ENCODE results near the gene CTSZ. TPM values are rescaled to one million over a fixed set of nuclear protein-coding genes. Genes with fewer than 3 reads are reported as not detected.

CTSZ gene
- polyA plus RNA-seq (2013, experiment 1 of 4), result 56.8 TPM
- polyA plus RNA-seq (2013, experiment 2 of 4), result 58.4 TPM
- 47.6 TPM for polyA plus RNA-seq (2013, experiment 3 of 4)
- polyA plus RNA-seq (2013, experiment 4 of 4), result 60.2 TPM

GRCh38 chr20:59006864-59007664 is at the start of gene CTSZ:
CTSZ (minus strand) TSS chr20:59007254; CDS start chr20:59007128, 126 bp downstream.
- H3K4me3 ChIP-seq (ENCODE audit: insufficient read depth, low read depth, low read length), result peak within 1 kb of the TSS; percentile 59
- 7 to 9% methylated on average over 82 of the region's 82 CpGs for WGBS, 2 experiments
- no peaks in the 10 kb centered on the region for H3K36me3 ChIP-seq (ENCODE audit: control insufficient read depth, insufficient read depth, low read length)
- no peaks in the 10 kb centered on the region for H3K9me3 ChIP-seq (ENCODE audit: control insufficient read depth, low read length)
- no peak within 1 kb of the TSS for H3K27ac ChIP-seq (ENCODE audit: insufficient read depth, low read depth, low read length, poor library complexity, severe bottlenecking)
- H3K4me1 ChIP-seq (ENCODE audit: control insufficient read depth, insufficient read depth, low read length), result peaks cover 10% of the 10 kb centered on the region
- peaks cover 10% of the 10 kb centered on the region for H3K27me3 ChIP-seq (ENCODE audit: control insufficient read depth, insufficient read depth, low read length, poor library complexity, severe bottlenecking)

GRCh38 chr20:59055302-59055701 is 48.2 kb upstream of the CTSZ start:
- H3K36me3 ChIP-seq (ENCODE audit: control insufficient read depth, insufficient read depth, low read length), result no peaks in the 10 kb centered on the region
- H3K27me3 ChIP-seq (ENCODE audit: control insufficient read depth, insufficient read depth, low read length, poor library complexity, severe bottlenecking), result no peaks in the 10 kb centered on the region
- H3K4me3 ChIP-seq (ENCODE audit: insufficient read depth, low read depth, low read length), result no peak overlapping the region
- H3K4me1 ChIP-seq (ENCODE audit: control insufficient read depth, insufficient read depth, low read length), result no peaks in the 10 kb centered on the region
- no peaks in the 10 kb centered on the region for H3K9me3 ChIP-seq (ENCODE audit: control insufficient read depth, low read length)
- H3K27ac ChIP-seq (ENCODE audit: insufficient read depth, low read depth, low read length, poor library complexity, severe bottlenecking), result no peak overlapping the region
- 94 to 97% methylated on average over 7 of the region's 7 CpGs for WGBS, 2 experiments

GRCh38 chr20:59051666-59052185 is 44.7 kb upstream of the CTSZ start:
- WGBS, 2 experiments, result 86 to 93% methylated on average over 6 of the region's 6 CpGs
- Histone ChIP-seq H3K4me1 (ENCODE audit: control insufficient read depth, insufficient read depth, low read length) (no peaks in the 10 kb centered on the region), H3K4me3 (ENCODE audit: insufficient read depth, low read depth, low read length) (no peak overlapping the region), H3K27ac (ENCODE audit: insufficient read depth, low read depth, low read length, poor library complexity, severe bottlenecking) (no peak overlapping the region), H3K27me3 (ENCODE audit: control insufficient read depth, insufficient read depth, low read length, poor library complexity, severe bottlenecking) (no peaks in the 10 kb centered on the region), H3K9me3 (ENCODE audit: control insufficient read depth, low read length) (no peaks in the 10 kb centered on the region), H3K36me3 (ENCODE audit: control insufficient read depth, insufficient read depth, low read length) (no peaks in the 10 kb centered on the region)

- H3K36me3 ChIP-seq (ENCODE audit: control insufficient read depth, insufficient read depth, low read length), result no peaks in the 10 kb centered on the region
- no peak overlapping the region for H3K4me3 ChIP-seq (ENCODE audit: insufficient read depth, low read depth, low read length)
- no peaks in the 10 kb centered on the region for H3K27me3 ChIP-seq (ENCODE audit: control insufficient read depth, insufficient read depth, low read length, poor library complexity, severe bottlenecking)
- H3K9me3 ChIP-seq (ENCODE audit: control insufficient read depth, low read length), result no peaks in the 10 kb centered on the region
- H3K27ac ChIP-seq (ENCODE audit: insufficient read depth, low read depth, low read length, poor library complexity, severe bottlenecking), result no peak overlapping the region
- no peaks in the 10 kb centered on the region for H3K4me1 ChIP-seq (ENCODE audit: control insufficient read depth, insufficient read depth, low read length)
- 94 to 100% methylated on average over 1 of the region's 1 CpG for WGBS, 2 experiments
Measured at GRCh38 chr20:59050437-59050836, 43.4 kb upstream of the CTSZ start.

GRCh38 chr20:59048681-59049030 is 41.6 kb upstream of the CTSZ start:
- H3K36me3 ChIP-seq (ENCODE audit: control insufficient read depth, insufficient read depth, low read length), result no peaks in the 10 kb centered on the region
- no peaks in the 10 kb centered on the region for H3K4me1 ChIP-seq (ENCODE audit: control insufficient read depth, insufficient read depth, low read length)
- H3K27ac ChIP-seq (ENCODE audit: insufficient read depth, low read depth, low read length, poor library complexity, severe bottlenecking), result no peak overlapping the region
- WGBS, 2 experiments, result 87 to 88% methylated on average over 2 of the region's 2 CpGs
- no peaks in the 10 kb centered on the region for H3K9me3 ChIP-seq (ENCODE audit: control insufficient read depth, low read length)
- H3K4me3 ChIP-seq (ENCODE audit: insufficient read depth, low read depth, low read length), result no peak overlapping the region
- H3K27me3 ChIP-seq (ENCODE audit: control insufficient read depth, insufficient read depth, low read length, poor library complexity, severe bottlenecking), result no peaks in the 10 kb centered on the region

- Histone ChIP-seq H3K9me3 (ENCODE audit: control insufficient read depth, low read length) (no peaks in the 10 kb centered on the region), H3K27ac (ENCODE audit: insufficient read depth, low read depth, low read length, poor library complexity, severe bottlenecking) (no peak overlapping the region), H3K4me3 (ENCODE audit: insufficient read depth, low read depth, low read length) (no peak overlapping the region), H3K4me1 (ENCODE audit: control insufficient read depth, insufficient read depth, low read length) (no peaks in the 10 kb centered on the region), H3K27me3 (ENCODE audit: control insufficient read depth, insufficient read depth, low read length, poor library complexity, severe bottlenecking) (no peaks in the 10 kb centered on the region), H3K36me3 (ENCODE audit: control insufficient read depth, insufficient read depth, low read length) (no peaks in the 10 kb centered on the region)
- WGBS, 2 experiments, result 92 to 94% methylated on average over 5 of the region's 5 CpGs
Measured at GRCh38 chr20:59047938-59048680, 41.1 kb upstream of the CTSZ start.

GRCh38 chr20:59046862-59047261 is 39.8 kb upstream of the CTSZ start:
- Histone ChIP-seq H3K27me3 (ENCODE audit: control insufficient read depth, insufficient read depth, low read length, poor library complexity, severe bottlenecking) (no peaks in the 10 kb centered on the region), H3K9me3 (ENCODE audit: control insufficient read depth, low read length) (no peaks in the 10 kb centered on the region), H3K4me1 (ENCODE audit: control insufficient read depth, insufficient read depth, low read length) (no peaks in the 10 kb centered on the region), H3K27ac (ENCODE audit: insufficient read depth, low read depth, low read length, poor library complexity, severe bottlenecking) (no peak overlapping the region), H3K4me3 (ENCODE audit: insufficient read depth, low read depth, low read length) (no peak overlapping the region), H3K36me3 (ENCODE audit: control insufficient read depth, insufficient read depth, low read length) (no peaks in the 10 kb centered on the region)
- 90 to 91% methylated on average over 3 of the region's 3 CpGs for WGBS, 2 experiments

- H3K27me3 ChIP-seq (ENCODE audit: control insufficient read depth, insufficient read depth, low read length, poor library complexity, severe bottlenecking), result no peaks in the 10 kb centered on the region
- H3K9me3 ChIP-seq (ENCODE audit: control insufficient read depth, low read length), result no peaks in the 10 kb centered on the region
- no peaks in the 10 kb centered on the region for H3K36me3 ChIP-seq (ENCODE audit: control insufficient read depth, insufficient read depth, low read length)
- 84 to 89% methylated on average over 3 of the region's 3 CpGs for WGBS, 2 experiments
- H3K27ac ChIP-seq (ENCODE audit: insufficient read depth, low read depth, low read length, poor library complexity, severe bottlenecking), result no peak overlapping the region
- H3K4me3 ChIP-seq (ENCODE audit: insufficient read depth, low read depth, low read length), result no peak overlapping the region
- H3K4me1 ChIP-seq (ENCODE audit: control insufficient read depth, insufficient read depth, low read length), result no peaks in the 10 kb centered on the region
Measured at GRCh38 chr20:59044796-59045195, 37.7 kb upstream of the CTSZ start.

- no peak overlapping the region for H3K4me3 ChIP-seq (ENCODE audit: insufficient read depth, low read depth, low read length)
- no peaks in the 10 kb centered on the region for H3K4me1 ChIP-seq (ENCODE audit: control insufficient read depth, insufficient read depth, low read length)
- H3K36me3 ChIP-seq (ENCODE audit: control insufficient read depth, insufficient read depth, low read length), result no peaks in the 10 kb centered on the region
- no peak overlapping the region for H3K27ac ChIP-seq (ENCODE audit: insufficient read depth, low read depth, low read length, poor library complexity, severe bottlenecking)
- H3K27me3 ChIP-seq (ENCODE audit: control insufficient read depth, insufficient read depth, low read length, poor library complexity, severe bottlenecking), result no peaks in the 10 kb centered on the region
- 85 to 94% methylated on average over 2 of the region's 3 CpGs for WGBS, 2 experiments
- H3K9me3 ChIP-seq (ENCODE audit: control insufficient read depth, low read length), result no peaks in the 10 kb centered on the region
Measured at GRCh38 chr20:59044295-59044694, 37.2 kb upstream of the CTSZ start.

- no peak overlapping the region for H3K27ac ChIP-seq (ENCODE audit: insufficient read depth, low read depth, low read length, poor library complexity, severe bottlenecking)
- no peaks in the 10 kb centered on the region for H3K4me1 ChIP-seq (ENCODE audit: control insufficient read depth, insufficient read depth, low read length)
Measured at GRCh38 chr20:59043698-59044097, 36.6 kb upstream of the CTSZ start.

More at GRCh38 chr20:59043698-59044097, 36.6 kb upstream of the CTSZ start:
- Histone ChIP-seq H3K36me3 (ENCODE audit: control insufficient read depth, insufficient read depth, low read length) (no peaks in the 10 kb centered on the region), H3K4me3 (ENCODE audit: insufficient read depth, low read depth, low read length) (no peak overlapping the region), H3K9me3 (ENCODE audit: control insufficient read depth, low read length) (no peaks in the 10 kb centered on the region), H3K27me3 (ENCODE audit: control insufficient read depth, insufficient read depth, low read length, poor library complexity, severe bottlenecking) (no peaks in the 10 kb centered on the region)
- 88 to 94% methylated on average over 3 of the region's 3 CpGs for WGBS, 2 experiments
